ENCODE measurements around the gene ALPG.
"Not testable (repeated sequence)": the region's sequence is repeated elsewhere in the genome, so short reads cannot be mapped to it uniquely, and the experiment has no call there.

The ALPG gene

DNA sequence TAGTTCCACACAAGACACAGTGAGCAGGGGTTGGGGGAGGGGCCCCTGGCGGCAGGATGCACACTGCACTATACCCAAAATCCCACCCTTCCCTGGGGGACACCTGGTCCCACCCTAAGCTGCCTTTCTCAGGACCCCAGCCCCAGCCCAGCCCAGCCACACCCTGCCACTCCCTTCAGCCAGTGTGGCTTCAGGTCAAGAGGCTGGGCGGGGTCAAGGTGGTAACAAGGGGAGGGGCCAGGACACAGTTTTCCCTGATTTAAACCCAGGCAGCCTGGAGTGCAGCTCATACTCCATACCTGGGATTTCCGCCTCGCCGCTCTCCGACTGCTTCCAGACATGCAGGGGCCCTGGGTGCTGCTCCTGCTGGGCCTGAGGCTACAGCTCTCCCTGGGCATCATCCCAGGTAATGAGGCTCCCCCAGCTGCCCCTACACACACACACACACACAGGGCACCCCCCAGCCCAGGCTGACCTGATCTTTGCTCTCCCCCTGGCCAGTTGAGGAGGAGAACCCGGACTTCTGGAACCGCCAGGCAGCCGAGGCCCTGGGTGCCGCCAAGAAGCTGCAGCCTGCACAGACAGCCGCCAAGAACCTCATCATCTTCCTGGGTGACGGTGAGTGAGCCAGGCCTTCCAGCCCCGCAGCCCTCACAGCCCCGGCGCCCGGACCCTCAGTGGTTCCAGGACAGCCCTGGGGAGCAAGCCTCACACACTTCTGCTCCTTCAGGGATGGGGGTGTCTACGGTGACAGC lies at the start of gene ALPG:
TSS of gene ALPG (plus strand) at position 289 of the 755 bp plus-strand sequence. CDS start at position 340, 51 bp downstream.
- no peak for DNase-seq (ENCODE audit: low spot score)

- no peak for DNase-seq (ENCODE audit: low spot score)
Measured at GRCh38 chr2:232361646-232362045, 45.0 kb upstream of the ALPG start.

DNA sequence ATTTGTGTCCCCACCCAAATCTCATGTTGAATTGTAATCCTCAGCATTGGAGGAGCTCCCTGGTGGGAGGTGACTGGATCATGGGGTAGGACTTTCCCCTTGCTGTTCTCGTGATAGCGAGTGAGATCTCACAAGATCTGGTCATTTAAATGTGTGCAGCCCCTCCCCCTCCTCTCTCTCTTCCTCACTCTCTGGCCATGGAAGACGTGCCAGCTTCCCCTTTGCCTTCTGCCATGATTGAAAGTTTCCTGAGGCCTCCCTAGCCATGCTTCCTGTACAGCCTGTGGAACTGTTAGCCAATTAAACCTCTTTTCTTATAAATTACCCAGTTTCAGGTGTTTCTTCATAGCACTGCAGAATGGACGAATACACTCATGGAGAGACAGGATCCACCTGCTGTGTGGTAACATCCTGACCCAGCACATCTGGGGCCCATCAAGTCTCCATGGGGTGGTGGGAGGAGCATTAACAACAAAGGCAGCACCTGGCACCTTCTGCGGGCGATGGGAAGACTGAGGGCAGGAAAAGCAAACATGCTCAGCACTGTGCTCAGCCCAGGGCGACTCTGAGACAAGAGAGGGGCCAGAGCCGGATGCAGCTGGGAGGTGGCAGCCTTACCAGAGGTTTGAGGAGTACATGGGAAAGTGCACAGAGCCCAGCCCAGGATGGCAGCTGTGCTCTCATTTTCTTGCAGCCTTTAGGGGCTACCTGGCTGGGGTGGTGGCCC lies 44.3 kb upstream of the ALPG start:
- DNase-seq (ENCODE audit: low spot score), result no peak

DNA sequence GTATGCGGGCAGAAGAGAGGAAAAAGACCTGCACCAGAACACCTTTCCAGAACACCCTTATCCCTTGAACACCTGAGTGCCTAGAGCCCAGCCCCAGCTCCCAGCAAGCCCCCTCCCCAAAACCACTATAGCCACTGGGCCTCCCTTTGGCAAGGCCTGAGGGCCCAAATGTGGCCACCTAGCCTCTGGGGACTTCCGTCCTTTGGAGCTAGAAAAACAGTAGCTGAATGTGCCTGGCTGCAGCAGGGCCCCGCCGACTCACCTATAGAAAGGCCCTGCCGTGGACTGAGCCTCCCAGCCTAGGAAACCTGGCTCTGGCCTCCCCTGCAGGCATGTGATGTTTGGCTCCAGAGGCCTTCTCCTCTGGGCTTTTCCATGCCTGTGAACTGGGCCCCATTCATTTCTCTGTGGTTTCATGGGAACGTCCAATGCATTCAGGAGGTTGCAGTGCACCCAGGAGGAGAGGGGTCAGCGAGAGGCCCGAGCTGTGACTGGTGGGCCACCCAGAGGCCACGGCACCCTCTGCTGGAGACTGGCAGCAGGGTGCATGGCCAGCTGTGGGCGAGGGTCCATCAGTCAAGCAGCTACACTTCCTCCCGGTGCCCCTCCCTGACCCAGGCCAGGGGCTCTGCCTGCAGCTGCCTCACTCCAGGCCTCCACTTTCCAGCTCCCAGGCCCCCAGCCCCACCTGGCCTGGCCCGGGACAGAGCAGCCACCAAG lies 43.4 kb upstream of the ALPG start:
- not testable (repeated sequence) for DNase-seq (ENCODE audit: low spot score)

GRCh38 chr2:232363784-232364615 lies 42.6 kb upstream of the ALPG start:
- DNase-seq (ENCODE audit: low spot score), result no peak

GRCh38 chr2:232364806-232365594 lies 41.6 kb upstream of the ALPG start:
- DNase-seq (ENCODE audit: low spot score), result not testable (repeated sequence)

DNA sequence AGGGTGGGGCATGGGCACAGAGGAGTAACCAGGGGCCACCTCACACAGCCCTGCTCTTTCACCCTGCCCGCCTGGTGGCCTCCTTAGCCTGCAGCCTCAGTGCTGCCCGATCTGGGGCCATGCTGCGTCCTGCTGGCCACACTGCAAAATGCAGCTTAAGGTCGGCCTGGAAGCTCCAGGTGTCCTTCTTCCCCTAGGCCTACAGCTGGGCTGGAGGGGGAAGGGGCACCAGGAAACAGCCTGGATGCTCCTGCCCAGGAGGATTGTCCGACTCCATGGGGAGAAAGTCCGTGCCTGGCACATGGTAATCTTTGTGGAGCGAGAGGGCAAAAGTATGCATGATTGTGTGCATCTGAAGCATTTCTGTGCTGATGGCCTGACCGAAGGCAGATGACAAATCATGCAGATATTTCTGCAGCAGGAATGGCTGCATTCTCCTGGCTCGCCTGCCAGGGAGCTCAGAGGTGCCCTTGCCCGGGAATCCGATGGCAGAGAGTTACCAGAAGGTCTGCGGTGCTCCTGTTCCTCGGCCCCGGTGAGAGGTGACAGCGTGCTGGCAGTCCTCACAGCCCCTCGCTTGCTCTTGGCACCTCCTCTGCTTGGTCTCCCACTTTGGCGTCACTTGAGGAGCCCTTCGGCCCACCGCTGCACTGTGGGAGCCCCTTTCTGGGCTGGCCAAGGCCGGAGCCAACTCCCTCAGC lies 40.9 kb upstream of the ALPG start:
- DNase-seq (ENCODE audit: low spot score), result no peak

DNA sequence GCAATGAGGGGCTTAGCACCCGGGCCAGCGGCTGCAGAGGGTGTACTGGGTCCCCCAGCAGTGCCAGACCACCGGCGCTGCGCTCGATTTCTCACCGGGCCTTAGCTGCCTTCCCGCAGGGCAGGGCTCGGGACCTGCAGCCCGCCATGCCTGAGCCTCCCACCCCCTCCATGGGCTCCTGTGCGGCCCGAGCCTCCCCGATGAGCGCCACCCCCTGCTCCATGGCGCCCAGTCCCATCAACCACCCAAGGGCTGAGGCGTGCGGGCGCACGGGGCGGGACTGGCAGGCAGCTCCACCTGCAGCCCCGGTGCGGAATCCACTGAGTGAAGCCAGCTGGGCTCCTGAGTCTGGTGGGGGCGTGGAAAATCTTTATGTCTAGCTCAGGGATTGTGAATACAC lies 40.2 kb upstream of the ALPG start:
- DNase-seq (ENCODE audit: low spot score), result not testable (repeated sequence)

- no peak for DNase-seq (ENCODE audit: low spot score)
Measured at GRCh38 chr2:232367016-232367415, 39.6 kb upstream of the ALPG start.

DNA sequence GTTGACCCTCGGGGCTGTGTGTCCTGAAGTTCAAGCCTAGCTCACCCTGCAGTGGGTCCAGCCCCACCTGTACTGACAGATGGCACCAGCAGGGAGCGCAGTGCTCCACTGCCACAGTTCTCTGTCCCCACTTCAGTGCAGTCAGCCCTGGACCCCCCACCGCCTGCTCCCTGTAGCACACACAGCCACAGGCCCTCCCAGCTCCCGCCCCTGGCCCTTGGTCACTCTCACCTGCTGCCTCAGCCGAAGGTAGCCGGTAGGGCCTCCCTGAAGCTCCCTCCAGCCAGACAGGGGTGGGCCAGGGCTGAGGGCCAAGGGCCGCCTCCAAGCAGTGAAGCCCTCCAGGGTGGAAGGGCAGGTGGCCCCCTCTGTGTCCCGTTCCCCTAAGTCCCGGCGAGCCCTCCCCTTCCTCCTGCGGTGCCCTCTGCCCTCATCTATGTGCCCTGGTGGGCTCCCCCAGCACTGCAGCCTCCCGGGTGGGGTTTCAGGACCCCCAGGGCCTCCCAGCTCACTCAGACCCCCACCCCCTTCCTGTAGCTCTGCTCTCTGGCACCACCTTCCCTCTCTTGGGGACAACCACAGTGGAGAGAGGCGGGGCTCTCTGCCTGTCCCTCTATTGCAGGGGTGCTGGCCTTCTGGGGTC lies 38.9 kb upstream of the ALPG start:
- DNase-seq (ENCODE audit: low spot score), result no peak

DNA sequence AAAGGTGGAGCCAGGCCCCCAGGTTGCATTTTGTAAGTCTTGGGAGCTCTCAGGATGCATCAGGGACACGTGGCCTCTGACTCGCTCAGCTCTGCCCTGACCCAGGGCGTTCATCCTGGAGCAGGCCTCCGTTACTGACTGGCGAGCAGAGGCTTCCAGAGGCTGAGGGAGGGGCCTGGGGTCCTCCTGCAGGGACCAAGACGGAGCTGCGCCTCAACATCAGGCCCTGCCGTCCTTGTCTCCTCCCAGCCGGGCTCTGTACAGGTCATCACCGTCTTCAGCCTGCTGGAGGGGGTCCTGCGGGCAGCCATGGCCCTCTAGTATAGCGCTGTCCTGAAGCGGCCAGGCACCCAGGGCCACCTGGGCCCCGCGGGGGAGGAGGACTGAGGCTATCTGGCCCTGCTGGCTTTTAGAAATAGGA lies 38.3 kb upstream of the ALPG start:
- DNase-seq (ENCODE audit: low spot score), result no peak

DNA sequence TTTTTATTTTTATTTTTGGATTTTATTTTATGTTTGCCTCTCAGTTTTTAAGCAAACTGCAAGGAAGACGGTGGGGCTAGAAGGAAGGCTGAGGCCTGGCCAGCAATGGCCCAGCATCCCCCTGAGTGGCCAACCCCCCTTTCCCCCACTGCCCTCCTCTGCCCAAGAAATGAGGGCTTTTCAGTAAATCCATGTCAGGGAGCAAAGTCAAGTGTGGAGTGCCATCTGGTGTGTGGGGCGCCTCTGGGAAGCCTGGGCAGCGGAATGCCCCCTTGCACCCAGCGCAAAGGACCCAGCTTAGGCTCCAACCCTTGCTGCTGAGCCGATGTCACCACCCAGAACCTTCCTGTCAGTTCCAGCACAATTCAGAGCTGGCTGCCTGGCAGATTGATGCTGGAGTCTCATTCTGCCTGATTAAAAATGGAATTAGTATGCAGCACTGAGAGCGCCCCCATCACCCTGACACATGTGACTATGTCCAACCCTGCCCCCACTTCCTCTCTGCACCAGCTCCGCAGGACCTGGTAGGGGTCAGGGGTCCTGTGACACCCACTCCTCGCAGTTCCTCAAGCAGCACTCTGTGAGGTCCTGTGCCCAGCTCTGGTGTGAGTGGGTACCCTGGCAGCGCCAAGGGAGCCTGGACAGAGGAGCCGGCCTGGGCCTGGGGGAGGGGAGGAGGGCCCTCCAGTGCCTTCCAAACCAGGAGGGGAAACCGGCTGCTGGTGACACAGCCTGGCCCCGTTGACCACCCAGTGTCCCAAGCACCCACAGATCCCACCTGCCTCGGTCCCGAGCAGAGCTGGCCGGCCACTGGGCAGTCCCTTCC lies 37.3 kb upstream of the ALPG start:
- DNase-seq (ENCODE audit: low spot score), result no peak

GRCh38 chr2:232370007-232370406 lies 36.6 kb upstream of the ALPG start:
- not testable (repeated sequence) for DNase-seq (ENCODE audit: low spot score)

DNA sequence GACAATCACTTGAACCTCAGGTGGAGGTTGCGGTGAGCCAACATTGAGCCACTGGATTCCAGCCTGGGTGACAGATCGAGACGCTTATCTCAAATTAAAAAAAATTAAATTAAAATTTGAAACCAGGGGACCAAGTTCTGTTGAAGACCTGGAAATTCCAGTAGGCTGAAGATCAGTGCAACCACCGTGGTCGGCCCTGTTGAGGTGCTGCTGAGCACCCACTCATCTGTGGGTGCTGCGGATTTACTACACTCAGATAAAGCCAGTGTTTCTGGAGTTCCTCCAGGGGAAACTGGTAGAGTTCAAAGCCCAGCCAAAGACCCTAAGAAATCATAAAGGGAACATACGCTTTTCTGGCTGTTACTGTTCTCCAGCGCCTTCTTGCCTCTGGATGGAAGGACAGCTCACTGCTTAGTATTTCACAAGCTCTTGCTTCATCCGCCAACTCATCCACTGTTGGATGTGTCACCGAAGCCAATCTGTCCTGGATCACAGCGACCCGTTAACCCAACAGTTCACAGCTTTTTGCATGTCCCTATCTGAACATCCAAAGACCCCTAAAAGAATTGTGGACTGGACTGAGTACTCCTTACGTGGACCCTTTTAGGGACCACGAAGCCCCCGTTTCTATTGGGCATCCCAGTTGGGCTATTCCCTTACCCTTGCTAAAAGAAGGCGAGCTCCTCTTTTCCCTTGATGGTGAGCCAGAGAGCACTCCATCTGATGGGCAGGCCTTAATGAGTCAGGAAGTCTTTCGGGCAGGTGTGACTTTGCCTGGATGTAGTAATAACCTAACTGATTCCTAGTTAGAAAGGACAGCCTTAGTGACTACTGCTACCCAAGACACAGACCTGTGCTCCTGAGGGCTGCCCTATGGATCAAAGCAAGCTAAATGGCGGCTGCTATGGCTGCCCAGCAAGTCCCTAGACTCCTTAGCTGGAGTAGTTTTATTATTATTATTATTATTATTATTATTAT lies 34.1 kb upstream of the ALPG start:
- no peak for DNase-seq (ENCODE audit: low spot score)

GRCh38 chr2:232374356-232374755 lies 32.3 kb upstream of the ALPG start:
- DNase-seq (ENCODE audit: low spot score), result no peak

- no peak for DNase-seq (ENCODE audit: low spot score)
Measured at GRCh38 chr2:232375164-232375563, 31.5 kb upstream of the ALPG start.

DNA sequence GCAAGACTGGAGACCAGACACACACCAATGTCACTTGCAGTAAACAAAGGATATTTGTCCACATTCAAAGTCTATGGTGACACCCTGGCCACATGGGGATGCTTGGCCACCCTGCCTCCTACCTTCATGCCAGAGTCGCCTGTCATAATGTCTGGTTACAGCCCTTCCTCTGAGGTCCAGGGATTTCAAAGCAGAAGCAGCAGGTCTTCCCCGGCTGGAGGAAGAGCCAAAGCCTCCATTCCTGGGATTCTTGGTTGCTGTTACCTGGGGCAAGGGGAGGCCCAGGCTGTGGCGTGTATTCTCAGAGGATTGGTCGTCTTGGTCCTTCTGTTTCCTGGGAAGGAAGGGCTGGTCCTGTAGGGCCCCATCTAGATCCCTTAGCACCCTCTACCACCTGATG lies 30.4 kb upstream of the ALPG start:
- no peak for DNase-seq (ENCODE audit: low spot score)

GRCh38 chr2:232376713-232377112 lies 29.9 kb upstream of the ALPG start:
- no peak for DNase-seq (ENCODE audit: low spot score)
